ENCODE results near the gene CDH22. TPM values are rescaled to one million over a fixed set of nuclear protein-coding genes. Genes with fewer than 3 reads are reported as not detected.

The CDH22 gene
- total and polyA plus RNA-seq, 2 experiments from 2014 or later: 0.08 to 0.10 TPM

DNA sequence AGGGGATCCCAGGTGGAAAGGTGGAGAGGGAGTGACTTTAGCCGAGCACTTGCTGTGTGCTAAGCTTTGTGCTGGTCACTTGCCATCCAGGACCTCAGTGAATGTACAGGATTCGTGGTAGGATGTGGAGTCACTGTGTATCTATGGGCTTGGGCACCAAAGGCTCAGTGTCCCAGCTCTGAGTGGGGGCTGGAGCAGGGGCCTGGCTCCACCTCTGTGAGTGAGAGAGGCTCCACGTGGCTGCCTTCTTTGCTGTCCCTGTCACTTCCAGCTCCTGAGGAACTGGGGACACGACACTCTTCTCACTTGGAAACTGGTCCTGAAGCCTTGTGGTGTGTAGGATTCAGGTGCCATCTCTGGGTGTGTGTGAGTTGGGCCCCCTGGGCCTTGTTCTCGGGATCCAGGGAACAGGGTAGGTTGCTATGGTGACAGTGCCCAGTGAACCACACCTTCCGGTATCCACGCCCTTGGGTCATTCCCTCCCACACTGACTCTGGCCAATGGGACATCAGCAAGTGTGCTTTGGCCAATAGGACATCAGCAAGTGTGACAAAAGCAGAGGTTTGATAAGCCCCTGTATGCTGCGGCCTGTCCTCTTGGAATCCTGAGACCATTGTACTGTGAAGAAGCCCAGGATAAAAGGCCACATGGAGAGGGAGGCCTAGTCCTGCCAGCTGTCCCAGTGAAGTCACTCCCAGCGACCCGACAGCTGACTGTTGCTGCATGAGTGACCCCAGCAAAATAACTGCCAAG is 87.7 kb downstream of the CDH22 start:
- TF ChIP-seq NANOG (IDR thresholded peaks at IDR 0.05; ENCODE audit: borderline replicate concordance) (no peak), ZNF331 (CRISPR knock-in tag; IDR thresholded peaks at IDR 0.05; ENCODE audit: low read depth) (no peak), EZH2 (IDR thresholded peaks at IDR 0.05; ENCODE audit: low read depth, unreplicated experiment) (no peak), ZNF114 (CRISPR knock-in tag; IDR thresholded peaks at IDR 0.05) (no peak), POLR2AphosphoS5 (IDR thresholded peaks at IDR 0.05; ENCODE audit: low read depth) (no peak), JUNB (IDR thresholded peaks at IDR 0.05; ENCODE audit: unreplicated experiment) (no peak), STAT1 (IDR thresholded peaks at IDR 0.05; ENCODE audit: unreplicated experiment) (no peak), EZH2phosphoT487 (IDR thresholded peaks at IDR 0.05; ENCODE audit: unreplicated experiment) (no peak), CREB1 (CRISPR knock-in tag; IDR thresholded peaks at IDR 0.05; ENCODE audit: low read depth) (no peak)
- TF ChIP-seq, protein P1, sequence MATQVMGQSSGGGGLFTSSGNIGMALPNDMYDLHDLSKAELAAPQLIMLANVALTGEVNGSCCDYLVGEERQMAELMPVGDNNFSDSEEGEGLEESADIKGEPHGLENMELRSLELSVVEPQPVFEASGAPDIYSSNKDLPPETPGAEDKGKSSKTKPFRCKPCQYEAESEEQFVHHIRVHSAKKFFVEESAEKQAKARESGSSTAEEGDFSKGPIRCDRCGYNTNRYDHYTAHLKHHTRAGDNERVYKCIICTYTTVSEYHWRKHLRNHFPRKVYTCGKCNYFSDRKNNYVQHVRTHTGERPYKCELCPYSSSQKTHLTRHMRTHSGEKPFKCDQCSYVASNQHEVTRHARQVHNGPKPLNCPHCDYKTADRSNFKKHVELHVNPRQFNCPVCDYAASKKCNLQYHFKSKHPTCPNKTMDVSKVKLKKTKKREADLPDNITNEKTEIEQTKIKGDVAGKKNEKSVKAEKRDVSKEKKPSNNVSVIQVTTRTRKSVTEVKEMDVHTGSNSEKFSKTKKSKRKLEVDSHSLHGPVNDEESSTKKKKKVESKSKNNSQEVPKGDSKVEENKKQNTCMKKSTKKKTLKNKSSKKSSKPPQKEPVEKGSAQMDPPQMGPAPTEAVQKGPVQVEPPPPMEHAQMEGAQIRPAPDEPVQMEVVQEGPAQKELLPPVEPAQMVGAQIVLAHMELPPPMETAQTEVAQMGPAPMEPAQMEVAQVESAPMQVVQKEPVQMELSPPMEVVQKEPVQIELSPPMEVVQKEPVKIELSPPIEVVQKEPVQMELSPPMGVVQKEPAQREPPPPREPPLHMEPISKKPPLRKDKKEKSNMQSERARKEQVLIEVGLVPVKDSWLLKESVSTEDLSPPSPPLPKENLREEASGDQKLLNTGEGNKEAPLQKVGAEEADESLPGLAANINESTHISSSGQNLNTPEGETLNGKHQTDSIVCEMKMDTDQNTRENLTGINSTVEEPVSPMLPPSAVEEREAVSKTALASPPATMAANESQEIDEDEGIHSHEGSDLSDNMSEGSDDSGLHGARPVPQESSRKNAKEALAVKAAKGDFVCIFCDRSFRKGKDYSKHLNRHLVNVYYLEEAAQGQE (IDR thresholded peaks at IDR 0.05; ENCODE audit: unreplicated experiment): no peak
- TF ChIP-seq, protein P2, sequence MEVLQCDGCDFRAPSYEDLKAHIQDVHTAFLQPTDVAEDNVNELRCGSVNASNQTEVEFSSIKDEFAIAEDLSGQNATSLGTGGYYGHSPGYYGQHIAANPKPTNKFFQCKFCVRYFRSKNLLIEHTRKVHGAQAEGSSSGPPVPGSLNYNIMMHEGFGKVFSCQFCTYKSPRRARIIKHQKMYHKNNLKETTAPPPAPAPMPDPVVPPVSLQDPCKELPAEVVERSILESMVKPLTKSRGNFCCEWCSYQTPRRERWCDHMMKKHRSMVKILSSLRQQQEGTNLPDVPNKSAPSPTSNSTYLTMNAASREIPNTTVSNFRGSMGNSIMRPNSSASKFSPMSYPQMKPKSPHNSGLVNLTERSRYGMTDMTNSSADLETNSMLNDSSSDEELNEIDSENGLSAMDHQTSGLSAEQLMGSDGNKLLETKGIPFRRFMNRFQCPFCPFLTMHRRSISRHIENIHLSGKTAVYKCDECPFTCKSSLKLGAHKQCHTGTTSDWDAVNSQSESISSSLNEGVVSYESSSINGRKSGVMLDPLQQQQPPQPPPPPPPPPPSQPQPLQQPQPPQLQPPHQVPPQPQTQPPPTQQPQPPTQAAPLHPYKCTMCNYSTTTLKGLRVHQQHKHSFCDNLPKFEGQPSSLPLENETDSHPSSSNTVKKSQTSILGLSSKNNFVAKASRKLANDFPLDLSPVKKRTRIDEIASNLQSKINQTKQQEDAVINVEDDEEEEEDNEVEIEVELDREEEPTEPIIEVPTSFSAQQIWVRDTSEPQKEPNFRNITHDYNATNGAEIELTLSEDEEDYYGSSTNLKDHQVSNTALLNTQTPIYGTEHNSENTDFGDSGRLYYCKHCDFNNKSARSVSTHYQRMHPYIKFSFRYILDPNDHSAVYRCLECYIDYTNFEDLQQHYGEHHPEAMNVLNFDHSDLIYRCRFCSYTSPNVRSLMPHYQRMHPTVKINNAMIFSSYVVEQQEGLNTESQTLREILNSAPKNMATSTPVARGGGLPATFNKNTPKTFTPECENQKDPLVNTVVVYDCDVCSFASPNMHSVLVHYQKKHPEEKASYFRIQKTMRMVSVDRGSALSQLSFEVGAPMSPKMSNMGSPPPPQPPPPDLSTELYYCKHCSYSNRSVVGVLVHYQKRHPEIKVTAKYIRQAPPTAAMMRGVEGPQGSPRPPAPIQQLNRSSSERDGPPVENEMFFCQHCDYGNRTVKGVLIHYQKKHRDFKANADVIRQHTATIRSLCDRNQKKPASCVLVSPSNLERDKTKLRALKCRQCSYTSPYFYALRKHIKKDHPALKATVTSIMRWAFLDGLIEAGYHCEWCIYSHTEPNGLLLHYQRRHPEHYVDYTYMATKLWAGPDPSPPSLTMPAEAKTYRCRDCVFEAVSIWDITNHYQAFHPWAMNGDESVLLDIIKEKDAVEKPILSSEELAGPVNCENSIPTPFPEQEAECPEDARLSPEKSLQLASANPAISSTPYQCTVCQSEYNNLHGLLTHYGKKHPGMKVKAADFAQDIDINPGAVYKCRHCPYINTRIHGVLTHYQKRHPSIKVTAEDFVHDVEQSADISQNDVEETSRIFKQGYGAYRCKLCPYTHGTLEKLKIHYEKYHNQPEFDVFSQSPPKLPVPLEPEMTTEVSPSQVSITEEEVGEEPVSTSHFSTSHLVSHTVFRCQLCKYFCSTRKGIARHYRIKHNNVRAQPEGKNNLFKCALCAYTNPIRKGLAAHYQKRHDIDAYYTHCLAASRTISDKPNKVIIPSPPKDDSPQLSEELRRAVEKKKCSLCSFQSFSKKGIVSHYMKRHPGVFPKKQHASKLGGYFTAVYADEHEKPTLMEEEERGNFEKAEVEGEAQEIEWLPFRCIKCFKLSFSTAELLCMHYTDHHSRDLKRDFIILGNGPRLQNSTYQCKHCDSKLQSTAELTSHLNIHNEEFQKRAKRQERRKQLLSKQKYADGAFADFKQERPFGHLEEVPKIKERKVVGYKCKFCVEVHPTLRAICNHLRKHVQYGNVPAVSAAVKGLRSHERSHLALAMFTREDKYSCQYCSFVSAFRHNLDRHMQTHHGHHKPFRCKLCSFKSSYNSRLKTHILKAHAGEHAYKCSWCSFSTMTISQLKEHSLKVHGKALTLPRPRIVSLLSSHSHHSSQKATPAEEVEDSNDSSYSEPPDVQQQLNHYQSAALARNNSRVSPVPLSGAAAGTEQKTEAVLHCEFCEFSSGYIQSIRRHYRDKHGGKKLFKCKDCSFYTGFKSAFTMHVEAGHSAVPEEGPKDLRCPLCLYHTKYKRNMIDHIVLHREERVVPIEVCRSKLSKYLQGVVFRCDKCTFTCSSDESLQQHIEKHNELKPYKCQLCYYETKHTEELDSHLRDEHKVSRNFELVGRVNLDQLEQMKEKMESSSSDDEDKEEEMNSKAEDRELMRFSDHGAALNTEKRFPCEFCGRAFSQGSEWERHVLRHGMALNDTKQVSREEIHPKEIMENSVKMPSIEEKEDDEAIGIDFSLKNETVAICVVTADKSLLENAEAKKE (CRISPR knock-in tag; IDR thresholded peaks at IDR 0.05): no peak
- TF ChIP-seq, protein P3, sequence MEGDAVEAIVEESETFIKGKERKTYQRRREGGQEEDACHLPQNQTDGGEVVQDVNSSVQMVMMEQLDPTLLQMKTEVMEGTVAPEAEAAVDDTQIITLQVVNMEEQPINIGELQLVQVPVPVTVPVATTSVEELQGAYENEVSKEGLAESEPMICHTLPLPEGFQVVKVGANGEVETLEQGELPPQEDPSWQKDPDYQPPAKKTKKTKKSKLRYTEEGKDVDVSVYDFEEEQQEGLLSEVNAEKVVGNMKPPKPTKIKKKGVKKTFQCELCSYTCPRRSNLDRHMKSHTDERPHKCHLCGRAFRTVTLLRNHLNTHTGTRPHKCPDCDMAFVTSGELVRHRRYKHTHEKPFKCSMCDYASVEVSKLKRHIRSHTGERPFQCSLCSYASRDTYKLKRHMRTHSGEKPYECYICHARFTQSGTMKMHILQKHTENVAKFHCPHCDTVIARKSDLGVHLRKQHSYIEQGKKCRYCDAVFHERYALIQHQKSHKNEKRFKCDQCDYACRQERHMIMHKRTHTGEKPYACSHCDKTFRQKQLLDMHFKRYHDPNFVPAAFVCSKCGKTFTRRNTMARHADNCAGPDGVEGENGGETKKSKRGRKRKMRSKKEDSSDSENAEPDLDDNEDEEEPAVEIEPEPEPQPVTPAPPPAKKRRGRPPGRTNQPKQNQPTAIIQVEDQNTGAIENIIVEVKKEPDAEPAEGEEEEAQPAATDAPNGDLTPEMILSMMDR (conservative IDR thresholded peaks at IDR 0.05; ENCODE audit: low read depth in 2 of 2): no peak
- TF ChIP-seq, protein P4, sequence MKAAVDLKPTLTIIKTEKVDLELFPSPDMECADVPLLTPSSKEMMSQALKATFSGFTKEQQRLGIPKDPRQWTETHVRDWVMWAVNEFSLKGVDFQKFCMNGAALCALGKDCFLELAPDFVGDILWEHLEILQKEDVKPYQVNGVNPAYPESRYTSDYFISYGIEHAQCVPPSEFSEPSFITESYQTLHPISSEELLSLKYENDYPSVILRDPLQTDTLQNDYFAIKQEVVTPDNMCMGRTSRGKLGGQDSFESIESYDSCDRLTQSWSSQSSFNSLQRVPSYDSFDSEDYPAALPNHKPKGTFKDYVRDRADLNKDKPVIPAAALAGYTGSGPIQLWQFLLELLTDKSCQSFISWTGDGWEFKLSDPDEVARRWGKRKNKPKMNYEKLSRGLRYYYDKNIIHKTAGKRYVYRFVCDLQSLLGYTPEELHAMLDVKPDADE (IDR thresholded peaks at IDR 0.05): no peak
- Mint-ChIP-seq H3K9me3 (no peaks in the 10 kb centered on the region; the same call in 2 of the 3 replicates), H3K4me3 (no peak overlapping the region), H3K4me1 (peaks cover 60% of the 10 kb centered on the region), H3K36me3 (ENCODE audit: low read depth) (no peaks in the 10 kb centered on the region), H3K27me3 (ENCODE audit: insufficient read depth, low read depth, poor library complexity) (peaks cover 10% of the 10 kb centered on the region), H3K27ac (no peak overlapping the region)
- Histone ChIP-seq H4K20me1 (replicated peaks; ENCODE audit: insufficient read depth) (no peaks in the 10 kb centered on the region), H3K36me3 (ENCODE audit: insufficient read depth) (no peaks in the 10 kb centered on the region), H3K4me3 (no peak overlapping the region), H3K27ac (ENCODE audit: low read depth) (no peak overlapping the region), H3K4me2 (no peak overlapping the region), H3K9me2 (ENCODE audit: insufficient read depth) (no peaks in the 10 kb centered on the region), H2AFZ (no peak overlapping the region), H3K27me3 (ENCODE audit: insufficient read depth) (no peaks in the 10 kb centered on the region), H3K79me2 (replicated peaks; ENCODE audit: insufficient read depth) (no peaks in the 10 kb centered on the region), H3F3A (replicated peaks; ENCODE audit: low read depth) (no peaks in the 10 kb centered on the region; the same call in 1 of the 2 replicates), H3K4me1 (ENCODE audit: insufficient read depth) (peaks cover 46% of the 10 kb centered on the region)
- peak; percentile 57 for ATAC-seq
- DNase-seq (ENCODE audit: low spot score): peak; percentile 63

Measured in GM23338 (cell line).